IMR-90 (cell line): ENCODE data around the gene XRCC3. TPM values are rescaled to one million over a fixed set of nuclear protein-coding genes. Genes with fewer than 3 reads are reported as not detected.

Experiments used
- ATAC-seq: fragments of 200-7000 bp; cut with Tn5 transposase; 2 replicates; pipeline ENCODE4 v1.9.1; 2020; ENCODE audit warnings: low read depth, mild to moderate bottlenecking, moderate library complexity
- BruUV-seq: library from RNA; stranded (reverse); fragments of 400-500 nt; replicated peaks from 2 replicates; lab custom pipeline; 2021; lab: Mats Ljungman, UMichigan
- CTCF ChIA-PET: fragments of 300-600 bp; formaldehyde crosslinking; extraction: SDS; loops from one replicate; lab custom pipeline; 2021; ENCODE audit warnings: antibody characterized with exemption; lab: Yijun Ruan, JAX
- POLR2A ChIA-PET: fragments of 300-600 bp; sonication (Branson Sonifier 250); formaldehyde crosslinking; loops from one replicate; lab custom pipeline; 2022; ENCODE audit warnings: antibody characterized with exemption; ENCODE audit not compliant: unreplicated experiment; lab: Charles Lee
- DNase-seq: peaks from one replicate; pipeline ENCODE4 v3.0.0; 2013
- H2AFZ ChIP-seq: replicated peaks from 2 replicates; pipeline ENCODE3; 2013; ENCODE audit warnings: low read length, mild to moderate bottlenecking; ENCODE audit not compliant: poor library complexity
- H2AK5ac ChIP-seq: 2 replicates; pipeline ENCODE4 v1.6.1; 2013; ENCODE audit warnings: low read depth, low read length, inconsistent platforms
- H2AK9ac ChIP-seq: replicated peaks from 2 replicates; pipeline ENCODE3; 2013; ENCODE audit warnings: mild to moderate bottlenecking, low read depth, low read length, moderate library complexity; ENCODE audit not compliant: poor library complexity
- H2BK120ac ChIP-seq: 2 replicates; pipeline ENCODE4 v1.6.1; 2013; ENCODE audit warnings: low read depth, low read length, inconsistent platforms
- H2BK15ac ChIP-seq: 3 replicates; pipeline ENCODE4 v1.6.1; 2013; ENCODE audit warnings: low read depth, low read length, inconsistent platforms
- H2BK20ac ChIP-seq: 2 replicates; pipeline ENCODE4 v1.6.1; 2013; ENCODE audit warnings: low read depth, mild to moderate bottlenecking, inconsistent platforms, low read length, moderate library complexity
- H2BK5ac ChIP-seq: 2 replicates; pipeline ENCODE4 v1.6.1; 2013; ENCODE audit warnings: mild to moderate bottlenecking, low read depth, low read length, inconsistent platforms; ENCODE audit not compliant: poor library complexity, severe bottlenecking
- H3K14ac ChIP-seq: replicated peaks from 2 replicates; pipeline ENCODE4 v1.6.1; 2013; ENCODE audit warnings: low read depth, low read length, inconsistent platforms
- H3K18ac ChIP-seq: 2 replicates; pipeline ENCODE4 v1.6.1; 2013; ENCODE audit warnings: low read depth, low read length, control low read depth
- H3K23ac ChIP-seq: 2 replicates; pipeline ENCODE4 v1.6.1; 2013; ENCODE audit warnings: low read depth, low read length, inconsistent platforms
- H3K27ac ChIP-seq: 2 replicates; pipeline ENCODE4 v1.5.1; 2013; ENCODE audit warnings: mild to moderate bottlenecking, control low read depth, low read length; ENCODE audit not compliant: insufficient read depth
- H3K27me3 ChIP-seq: 2 replicates; pipeline ENCODE4 v1.6.1; 2013; ENCODE audit warnings: low read length; ENCODE audit not compliant: control insufficient read depth, insufficient read depth
- H3K36me3 ChIP-seq: 2 replicates; pipeline ENCODE4 v1.6.1; 2013; ENCODE audit warnings: low read length, mixed read lengths; ENCODE audit not compliant: control insufficient read depth, insufficient read depth
- H3K4ac ChIP-seq: 2 replicates; pipeline ENCODE4 v1.6.1; 2013; ENCODE audit warnings: low read depth, low read length, inconsistent platforms
- H3K4me1 ChIP-seq: 2 replicates; pipeline ENCODE4 v1.6.1; 2013; ENCODE audit warnings: low read length, mixed read lengths; ENCODE audit not compliant: control insufficient read depth, insufficient read depth
- H3K4me2 ChIP-seq: 2 replicates; pipeline ENCODE4 v1.6.1; 2013; ENCODE audit warnings: low read depth, mild to moderate bottlenecking, control low read depth, low read length, moderate library complexity
- H3K4me3 ChIP-seq: 2 replicates; pipeline ENCODE4 v1.5.1; 2013; ENCODE audit warnings: low read depth, mild to moderate bottlenecking, control low read depth, low read length, moderate library complexity; ENCODE audit not compliant: insufficient read depth
- H3K56ac ChIP-seq: 2 replicates; pipeline ENCODE4 v1.6.1; 2013; ENCODE audit warnings: low read length, inconsistent platforms; ENCODE audit not compliant: insufficient read depth; ENCODE audit errors: extremely low read depth
- H3K79me1 ChIP-seq, 2 experiments: 2 replicates each; pipeline ENCODE4 v1.6.1; 2013; ENCODE audit warnings: low read length in 2 of 2, inconsistent platforms in 1 of 2, low read depth in 1 of 2
- H3K9ac ChIP-seq: 2 replicates; pipeline ENCODE4 v1.6.1; 2013; ENCODE audit warnings: low read depth, low read length, control low read depth
- H3K9me1 ChIP-seq: 2 replicates; pipeline ENCODE4 v1.6.1; 2013; ENCODE audit warnings: low read length, inconsistent platforms; ENCODE audit not compliant: insufficient read depth
- H3K9me3 ChIP-seq: 2 replicates; pipeline ENCODE4 v1.6.1; 2013; ENCODE audit warnings: low read length; ENCODE audit not compliant: control insufficient read depth, insufficient read depth
- H4K20me1 ChIP-seq: 2 replicates; pipeline ENCODE4 v1.6.1; 2013; ENCODE audit warnings: low read length, inconsistent platforms; ENCODE audit not compliant: insufficient read depth
- H4K5ac ChIP-seq: 2 replicates; pipeline ENCODE4 v1.6.1; 2013; ENCODE audit warnings: mild to moderate bottlenecking, low read depth, low read length, control low read depth
- H4K8ac ChIP-seq, 2 experiments: 2 replicates each; pipeline ENCODE4 v1.6.1; 2013; ENCODE audit warnings: low read depth in 2 of 2, low read length in 2 of 2, control low read depth in 1 of 2, inconsistent platforms in 1 of 2
- H4K91ac ChIP-seq: 2 replicates; pipeline ENCODE4 v1.6.1; 2013; ENCODE audit warnings: low read depth, low read length, inconsistent platforms; ENCODE audit not compliant: insufficient read depth
- BHLHE40 ChIP-seq: fragments of 150-350 bp; IDR thresholded peaks from 2 replicates; pipeline ENCODE4 v1.6.1; 2016; ENCODE audit warnings: mild to moderate bottlenecking, low read depth, low read length
- FOS ChIP-seq: fragments of 150-350 bp; IDR thresholded peaks from 2 replicates; pipeline ENCODE4 v1.6.1; 2016; ENCODE audit warnings: low read depth, low read length
- MAFK ChIP-seq: IDR thresholded peaks from 2 replicates; pipeline ENCODE4 v1.6.1; 2012; ENCODE audit warnings: low read depth, low read length, improper control_type of control experiment
- MAZ ChIP-seq: IDR thresholded peaks from 2 replicates; pipeline ENCODE4 v1.6.1; 2012; ENCODE audit warnings: low read depth, mild to moderate bottlenecking, low read length, improper control_type of control experiment, moderate library complexity, borderline replicate concordance
- NFE2L2 ChIP-seq: fragments of 150-350 bp; IDR thresholded peaks from 2 replicates; pipeline ENCODE4 v1.6.1; 2016; ENCODE audit warnings: low read depth, mild to moderate bottlenecking, low read length
- POLR2A ChIP-seq: IDR thresholded peaks from 2 replicates; pipeline ENCODE4 v1.6.1; 2012; ENCODE audit warnings: mild to moderate bottlenecking, low read depth, low read length
- RAD21 ChIP-seq: IDR thresholded peaks from 2 replicates; pipeline ENCODE4 v1.6.1; 2012; ENCODE audit warnings: low read length, improper control_type of control experiment
- RCOR1 ChIP-seq: IDR thresholded peaks from 2 replicates; pipeline ENCODE4 v1.6.1; 2012; ENCODE audit warnings: mild to moderate bottlenecking, low read length, improper control_type of control experiment; ENCODE audit not compliant: insufficient replicate concordance
- USF2 ChIP-seq: fragments of 150-350 bp; IDR thresholded peaks from 2 replicates; pipeline ENCODE4 v1.6.1; 2017; ENCODE audit warnings: mild to moderate bottlenecking, antibody characterized with exemption, low read length, low read depth
- WGBS, 2 experiments: methylation state at CpG; one replicate each; pipeline versions ENCODE4 v1.1.5 to v1.1.7; 2013; ENCODE audit warnings: missing lambda C conversion rate in 2 of 2; ENCODE audit not compliant: insufficient read length in 1 of 2; ENCODE audit errors: extremely low coverage in 2 of 2; 5-methylcytosine and 5-hydroxymethylcytosine counted together
- dilution Hi-C: fragments of 300-500 bp; cut with HindIII; formaldehyde crosslinking; loops from one replicate; pipeline ENCODE4 v1.14.3; 2018; ENCODE audit warnings: low sequenced_read_pairs; ENCODE audit not compliant: unreplicated experiment
- in situ Hi-C: fragments of 300-500 bp; cut with MboI; formaldehyde crosslinking; loops from 3 replicates; pipeline ENCODE4 v1.14.3; 2019; ENCODE audit warnings: low sequenced_read_pairs, inconsistent platforms, mixed read lengths
- intact Hi-C: fragments of 100-400 bp; cut with micrococcal nuclease; formaldehyde crosslinking; loops from 2 replicates; pipeline ENCODE4 v1.10.0; 2022
- polyA plus RNA-seq, 3 experiments: library from polyadenylated mRNA; depleted of rRNA; stranded (reverse); fragments of >200 nt; gene quantifications; 2 replicates each; pipeline ENCODE4 v1.2.3, GENCODE V29; 2012; ENCODE audit warnings: low replicate concordance in 1 of 3
- total RNA-seq: library from RNA; depleted of rRNA; stranded (reverse); fragments of >200 nt; gene quantifications from 2 replicates; pipeline ENCODE4 v1.2.3, GENCODE V29; 2012

The XRCC3 gene
- total and polyA plus RNA-seq, 2 of the 4 experiments (the other 2 are of a cell fraction), result 8.1 to 9.5 TPM

- in situ Hi-C loops (loop anchor here (10.0 kb wide), 1 partner anchor 113 kb away; no protein-coding TSS in a partner anchor), intact Hi-C loops (no loop called here), dilution Hi-C loops (no loop called here)
- H2AK9ac ChIP-seq, result no peak overlapping the region
- H3K4me1 ChIP-seq, result peaks cover 8% of the 10 kb centered on the region
- peak overlapping the region; percentile 25; the same call in 1 of the 2 replicates for H3K27ac ChIP-seq
- no peak overlapping the region for H2AK5ac ChIP-seq
- H4K5ac ChIP-seq, result no peak overlapping the region
- no peak overlapping the region for H3K4me3 ChIP-seq
- H4K8ac ChIP-seq, result 0 out of 4 replicates have a peak overlapping the region, but pooled peaks of 1 of the 2 experiments have one; percentile 6
- H3K4ac ChIP-seq, result no peak overlapping the region
- H3K36me3 ChIP-seq, result peaks cover 52% of the 10 kb centered on the region
- WGBS, 2 experiments, result 100% methylated on average over 1 of the region's 4 CpGs; no CpG with 5 or more reads in 1 of the 2 experiments
- no peak overlapping the region for H2BK5ac ChIP-seq
- H4K91ac ChIP-seq, result no peak overlapping the region
- H3K27me3 ChIP-seq, result no peaks in the 10 kb centered on the region
- H3K4me2 ChIP-seq, result no peak overlapping the region
- H3K9ac ChIP-seq, result no peak overlapping the region
- CTCF ChIA-PET, result no interaction called here
- H4K20me1 ChIP-seq, result peaks cover 54% of the 10 kb centered on the region
- no peak overlapping the region for H2BK20ac ChIP-seq
- TF ChIP-seq MAFK (no peak), BHLHE40 (no peak), FOS (no peak), RAD21 (no peak), POLR2A (no peak), MAZ (no peak), RCOR1 (no peak), USF2 (no peak), NFE2L2 (no peak)
- no peak overlapping the region for H3K23ac ChIP-seq
- peaks cover 47 to 76% of the 10 kb centered on the region in 2 experiments for H3K79me1 ChIP-seq
- H2BK120ac ChIP-seq, result no peak overlapping the region
- no peak overlapping the region for H2BK15ac ChIP-seq
- ATAC-seq (peak; percentile 8; the same call in 1 of the 2 replicates), DNase-seq (no peak)
- H3K9me1 ChIP-seq, result peaks cover 10% of the 10 kb centered on the region; the same call in 1 of the 2 replicates
- H3K56ac ChIP-seq, result no peak overlapping the region
- H3K9me3 ChIP-seq, result no peaks in the 10 kb centered on the region
- BruUV-seq, result no TSS peak
- H3K14ac ChIP-seq, result no peak overlapping the region
- POLR2A ChIA-PET, result no interaction called here
- H3K18ac ChIP-seq, result no peak overlapping the region
- H2AFZ ChIP-seq, result no peak overlapping the region
Observed at GRCh38 chr14:103687712-103688111, 27.5 kb downstream of the XRCC3 start.
